ENCODE results near the gene RIGI.
"Not testable (repeated sequence)": the region's sequence is repeated elsewhere in the genome, so short reads cannot be mapped to it uniquely, and the experiment has no call there.

Gene RIGI

DNA sequence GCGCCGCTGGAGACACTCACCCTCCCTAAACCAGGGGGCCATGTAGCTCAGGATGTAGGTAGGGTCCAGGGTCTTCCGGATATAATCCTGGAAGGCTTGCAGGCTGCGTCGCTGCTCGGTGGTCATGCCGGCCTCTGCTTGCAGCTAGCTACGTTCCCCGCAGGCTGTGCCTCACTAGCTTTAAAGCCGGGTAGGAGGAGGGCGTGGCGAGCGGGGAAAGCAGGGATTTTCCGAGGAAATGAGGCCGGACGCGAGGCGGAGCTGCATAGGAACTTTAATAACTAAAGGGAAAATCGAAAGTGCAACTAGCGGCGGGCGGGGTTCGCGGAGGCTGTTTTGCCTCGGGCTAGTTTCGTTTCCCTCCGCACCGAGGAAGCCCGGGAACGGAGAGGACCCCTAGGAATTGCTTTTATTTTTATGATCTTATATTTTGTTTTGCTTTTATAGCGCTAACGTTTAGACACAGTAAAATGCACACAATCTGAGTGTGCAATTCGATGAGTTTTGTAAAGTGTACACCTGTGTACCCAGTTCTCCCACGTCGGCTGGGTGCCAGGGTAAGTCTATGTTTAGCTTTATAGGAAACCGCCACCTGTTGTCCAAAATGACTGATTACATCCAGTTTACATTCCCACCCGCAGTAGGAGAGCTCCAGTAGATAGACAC lies at the start of gene RIGI:
RIGI (minus strand) TSS at position 156 of the 666 bp plus-strand sequence; CDS start at position 126, 30 bp downstream.
- peak; percentile 62 to 71 for DNase-seq (ENCODE audit: extremely low read depth in 1 of 2, low read depth in 1 of 2)

- no peak for DNase-seq (ENCODE audit: extremely low read depth in 1 of 2, low read depth in 1 of 2)
These were observed 48.9 kb upstream of the RIGI start for GRCh38 chr9:32574858-32575257.

GRCh38 chr9:32573821-32574220 lies 47.8 kb upstream of the RIGI start:
- no peak for DNase-seq (ENCODE audit: extremely low read depth in 1 of 2, low read depth in 1 of 2)

DNA sequence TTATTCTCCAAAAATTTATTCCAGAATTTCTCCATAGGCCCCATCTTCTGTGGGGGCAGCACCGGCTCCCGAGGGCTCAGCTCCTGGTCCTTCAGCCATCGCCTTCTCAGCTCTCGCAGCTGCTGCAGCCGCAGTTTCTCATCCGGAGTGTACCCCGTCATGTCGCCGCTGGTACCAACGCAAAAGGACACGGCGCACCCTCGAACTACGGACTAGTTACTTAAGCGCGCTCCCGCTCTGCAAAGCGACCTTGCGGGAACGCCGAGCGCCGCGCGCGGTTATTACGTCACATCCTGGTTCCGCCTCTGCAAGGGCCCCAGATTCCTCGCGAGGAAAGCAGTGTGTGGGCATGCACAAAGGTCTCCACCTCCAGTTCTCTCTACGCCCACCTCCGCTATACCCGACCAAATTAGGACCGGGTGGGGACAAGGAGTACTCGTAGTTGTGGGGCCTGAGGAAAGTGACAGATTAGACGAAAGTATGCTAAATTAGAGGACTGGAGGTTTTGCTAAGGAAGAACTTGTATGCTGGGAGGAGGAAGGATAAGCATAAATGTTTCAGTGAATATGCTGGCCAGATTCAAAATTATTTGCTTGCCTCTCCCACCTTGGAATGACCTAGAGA lies 47.0 kb upstream of the RIGI start, which contains the start of gene NDUFB6:
NDUFB6 (minus strand) TSS at position 260 of the 624 bp plus-strand sequence; CDS start at position 161, 99 bp downstream.
- DNase-seq (ENCODE audit: extremely low read depth in 1 of 2, low read depth in 1 of 2): peak; percentile 91 to 97

DNA sequence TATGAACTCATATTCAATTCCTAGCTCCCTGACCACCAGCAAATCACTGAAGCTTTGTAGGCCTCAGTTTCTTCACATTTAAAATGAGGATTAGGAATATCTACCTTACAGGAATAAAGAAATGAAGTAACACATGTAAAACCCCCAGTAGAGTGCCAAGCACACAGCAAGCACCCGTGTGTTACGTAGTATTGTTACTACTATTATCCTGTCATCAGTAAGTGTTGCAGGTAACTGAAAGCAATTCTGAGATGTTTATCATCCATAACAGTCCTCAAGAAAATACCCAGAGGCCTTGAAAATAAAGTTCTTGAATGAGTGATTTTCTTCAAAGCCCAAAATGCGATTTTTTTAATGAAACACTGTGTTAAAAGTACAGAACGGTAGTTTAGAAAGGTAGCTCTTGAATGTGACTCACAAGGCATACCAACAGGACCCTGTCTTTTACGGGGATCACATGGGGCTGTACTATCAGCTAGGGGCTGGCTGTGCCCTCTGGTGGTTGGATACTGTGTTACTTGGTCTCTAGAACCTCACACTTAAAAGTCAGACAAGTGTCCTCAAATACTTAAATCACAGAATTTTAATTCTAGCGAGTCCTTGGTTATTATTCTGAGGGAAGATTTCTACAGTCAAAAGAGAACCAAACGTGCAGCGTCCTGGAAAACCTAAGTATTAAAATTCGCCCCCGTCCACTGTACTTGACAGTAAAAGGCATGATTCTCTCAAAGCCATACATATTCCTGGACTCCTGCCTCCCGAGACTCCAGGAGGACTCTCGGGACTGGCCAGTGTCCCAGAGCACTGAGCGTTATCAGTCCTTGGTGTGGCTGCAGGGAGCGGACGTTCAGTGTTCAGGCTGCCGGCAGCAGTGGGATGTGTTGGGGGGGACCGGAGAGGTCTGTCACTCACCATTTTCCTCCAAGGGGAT lies 46.2 kb upstream of the RIGI start:
- peak; percentile 56 to 60 for DNase-seq (ENCODE audit: extremely low read depth in 1 of 2, low read depth in 1 of 2)

- DNase-seq (ENCODE audit: extremely low read depth in 1 of 2, low read depth in 1 of 2): no peak
These were observed 44.3 kb upstream of the RIGI start for GRCh38 chr9:32570262-32570661.

DNA sequence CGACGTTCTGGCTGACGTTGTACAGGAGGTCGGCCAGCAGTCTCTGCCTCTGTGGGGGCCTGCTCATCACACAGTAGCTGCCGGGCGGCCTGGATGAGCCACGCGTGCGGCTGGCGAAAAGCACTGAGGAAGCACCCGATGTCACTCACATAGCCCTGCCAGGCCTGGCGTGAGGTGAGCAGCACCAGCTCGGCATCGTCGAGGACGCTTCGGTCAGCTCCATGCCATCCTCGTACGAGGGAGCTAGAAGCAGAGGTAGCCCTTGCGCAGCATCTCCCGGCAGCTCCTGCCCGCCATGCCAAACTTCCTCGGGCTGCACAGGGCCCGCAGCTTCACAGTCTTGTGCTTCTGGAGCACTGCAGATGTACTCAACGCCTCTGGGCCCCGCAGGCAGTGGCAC lies 40.8 kb upstream of the RIGI start:
- no peak for DNase-seq (ENCODE audit: extremely low read depth in 1 of 2, low read depth in 1 of 2)

DNA sequence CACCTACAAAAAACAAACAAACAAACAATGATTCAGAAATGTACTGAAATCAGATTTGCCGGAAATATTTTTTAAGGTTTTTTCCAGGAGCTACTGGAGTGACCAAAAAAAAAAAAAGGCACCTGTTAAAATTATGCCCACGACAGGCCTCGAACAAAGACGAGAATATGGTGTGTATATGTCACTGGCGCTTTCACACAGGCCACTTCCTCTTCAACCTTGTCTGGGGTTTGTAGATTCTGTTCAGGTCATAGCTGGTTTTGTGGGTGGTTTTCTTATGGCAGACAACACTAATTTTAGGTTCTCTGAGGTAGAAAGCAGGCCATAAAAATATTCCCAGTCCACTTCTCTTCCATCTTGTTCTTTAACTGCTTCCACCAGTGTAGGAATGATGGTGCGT lies 40.0 kb upstream of the RIGI start:
- DNase-seq (ENCODE audit: extremely low read depth in 1 of 2, low read depth in 1 of 2): no peak

DNA sequence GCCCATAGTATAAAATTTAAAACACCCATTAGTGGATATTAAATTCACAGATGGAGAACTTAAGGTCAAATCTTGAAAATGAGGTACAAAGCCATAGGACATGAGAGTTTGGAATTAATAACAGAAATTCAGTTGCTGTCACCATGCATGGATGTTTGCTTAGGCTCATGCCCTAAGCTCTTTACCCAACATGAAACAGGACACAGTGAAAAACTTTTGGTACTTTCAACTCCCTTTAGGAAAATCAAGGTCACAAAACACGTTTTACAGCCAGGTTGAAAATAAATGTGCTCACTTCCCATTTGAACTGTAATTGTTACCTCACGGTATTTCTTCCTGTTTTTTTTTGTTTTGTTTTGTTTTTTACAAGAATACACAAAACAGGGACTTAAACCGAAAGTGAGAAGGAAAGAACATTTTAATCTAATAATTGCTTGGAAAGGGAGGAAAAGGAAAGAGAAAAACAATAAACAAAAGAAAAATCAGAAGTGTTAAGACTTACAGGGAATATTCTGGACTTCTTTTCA lies 32.5 kb upstream of the RIGI start:
- DNase-seq (ENCODE audit: extremely low read depth in 1 of 2, low read depth in 1 of 2): no peak

DNA sequence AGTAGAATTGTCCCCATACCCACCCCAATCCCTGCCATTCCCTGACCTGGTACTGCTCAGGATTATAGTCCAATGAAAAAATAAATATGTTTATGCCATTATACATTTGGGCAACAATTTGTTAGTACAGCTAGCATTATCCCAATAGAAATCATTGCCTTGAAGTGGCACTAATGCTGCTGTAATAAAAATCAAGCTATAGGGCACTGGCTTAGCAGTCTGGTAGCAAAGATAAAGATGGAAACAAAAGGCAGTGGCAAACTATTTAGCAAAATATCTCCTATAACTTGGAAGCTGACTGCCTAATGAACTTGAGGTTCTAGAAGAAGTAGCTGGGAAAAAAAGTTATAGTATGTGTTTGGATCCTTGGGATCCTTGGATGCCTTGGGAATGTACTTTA lies 28.6 kb upstream of the RIGI start:
- no peak for DNase-seq (ENCODE audit: extremely low read depth in 1 of 2, low read depth in 1 of 2)

- no peak for DNase-seq (ENCODE audit: extremely low read depth in 1 of 2, low read depth in 1 of 2)
These were observed 28.1 kb upstream of the RIGI start for GRCh38 chr9:32554107-32554506.

- DNase-seq (ENCODE audit: extremely low read depth in 1 of 2, low read depth in 1 of 2): peak; percentile 78 to 87
These were observed 26.3 kb upstream of the RIGI start, which contains the start of the genes SMIM27 and TOPORS for GRCh38 chr9:32552172-32552872. SMIM27 (plus strand) TSS chr9:32552327; CDS start chr9:32552435, 108 bp downstream. TOPORS (minus strand) TSS chr9:32552586; CDS start chr9:32552436, 150 bp downstream.

- DNase-seq (ENCODE audit: extremely low read depth in 1 of 2, low read depth in 1 of 2): peak in 1 of 2 donors; percentile 12
These were observed 25.5 kb upstream of the RIGI start for GRCh38 chr9:32551276-32552051.

DNA sequence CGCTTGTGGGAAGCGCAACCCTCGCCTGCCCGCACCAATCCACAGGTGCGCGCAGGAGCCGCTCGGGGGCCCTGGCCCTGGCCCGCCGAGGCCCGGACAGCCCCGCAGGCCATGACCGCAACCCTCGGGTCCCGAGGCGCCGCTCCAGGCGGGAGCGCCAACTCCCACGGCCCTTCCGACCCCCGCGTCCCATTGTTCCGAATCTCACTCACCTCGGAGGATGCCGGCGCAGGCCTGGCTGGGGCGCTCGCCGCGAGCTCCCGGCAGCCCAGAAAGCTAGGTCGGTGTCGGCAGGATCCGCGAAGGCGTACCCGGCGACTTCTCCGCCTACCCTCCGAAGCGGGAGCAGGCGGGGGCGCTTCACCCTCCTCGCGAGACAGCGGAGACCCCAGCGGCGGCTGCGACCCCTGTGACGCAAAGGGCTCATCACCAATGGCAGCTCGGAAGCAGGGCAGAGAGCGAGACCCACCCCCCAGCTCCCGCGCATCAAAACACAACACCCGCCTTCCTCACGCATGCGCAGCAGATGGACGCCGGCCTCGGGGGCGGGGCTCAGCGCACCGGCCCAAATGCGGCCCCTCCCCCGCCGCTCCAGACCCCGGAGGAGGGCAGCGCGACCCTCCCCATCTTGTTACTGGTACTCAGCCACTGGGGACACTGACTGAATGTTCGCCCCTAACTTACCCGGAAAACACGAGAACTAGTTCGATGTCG lies 24.7 kb upstream of the RIGI start:
- peak; percentile 89 to 93 for DNase-seq (ENCODE audit: extremely low read depth in 1 of 2, low read depth in 1 of 2)

GRCh38 chr9:32550150-32550561 lies 24.2 kb upstream of the RIGI start:
- no peak for DNase-seq (ENCODE audit: extremely low read depth in 1 of 2, low read depth in 1 of 2)

GRCh38 chr9:32548213-32548612 lies 22.2 kb upstream of the RIGI start:
- DNase-seq (ENCODE audit: extremely low read depth in 1 of 2, low read depth in 1 of 2): not testable (repeated sequence)

GRCh38 chr9:32545884-32546283 lies 19.9 kb upstream of the RIGI start:
- DNase-seq (ENCODE audit: extremely low read depth in 1 of 2, low read depth in 1 of 2): no peak

GRCh38 chr9:32543047-32543446 lies 17.1 kb upstream of the RIGI start:
- no peak for DNase-seq (ENCODE audit: extremely low read depth in 1 of 2, low read depth in 1 of 2)

GRCh38 chr9:32533816-32534215 lies 7.8 kb upstream of the RIGI start:
- no peak for DNase-seq (ENCODE audit: extremely low read depth in 1 of 2, low read depth in 1 of 2)

Measured in activated CD8-positive, alpha-beta memory T cell treated with anti-CD3 and anti-CD28 coated beads for 1 hour (primary cell).